Activated T-cell treated with anti-CD3 and anti-CD28 coated beads for 1 hour (primary cell): ENCODE data around the gene FUT7.

Experiments used
- DNase-seq: peaks from one replicate; pipeline ENCODE4 v3.0.0-alpha.2; 2020; ENCODE audit warnings: low read depth

FUT7 gene

DNA sequence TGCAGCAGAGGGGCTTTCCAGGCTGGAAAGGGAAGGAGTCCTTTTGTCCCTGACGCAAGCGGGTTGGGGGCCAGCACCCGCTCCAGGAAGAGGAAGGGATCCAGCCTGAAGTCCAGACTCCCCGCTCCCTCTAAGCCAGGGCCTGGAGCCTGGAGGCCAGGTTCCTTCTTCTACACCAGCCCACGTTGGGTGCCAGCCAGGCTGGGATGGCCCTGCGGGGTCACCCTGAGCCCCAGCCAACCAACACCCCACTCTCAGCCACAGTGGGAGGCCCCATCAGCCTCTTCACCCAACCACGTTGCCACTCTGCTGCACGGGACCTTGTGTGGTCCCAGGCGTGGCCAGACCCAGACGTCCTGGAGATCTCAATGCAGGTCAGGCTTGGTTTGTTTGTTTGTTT is 970 bp upstream of the FUT7 start:
- no peak for DNase-seq

DNA sequence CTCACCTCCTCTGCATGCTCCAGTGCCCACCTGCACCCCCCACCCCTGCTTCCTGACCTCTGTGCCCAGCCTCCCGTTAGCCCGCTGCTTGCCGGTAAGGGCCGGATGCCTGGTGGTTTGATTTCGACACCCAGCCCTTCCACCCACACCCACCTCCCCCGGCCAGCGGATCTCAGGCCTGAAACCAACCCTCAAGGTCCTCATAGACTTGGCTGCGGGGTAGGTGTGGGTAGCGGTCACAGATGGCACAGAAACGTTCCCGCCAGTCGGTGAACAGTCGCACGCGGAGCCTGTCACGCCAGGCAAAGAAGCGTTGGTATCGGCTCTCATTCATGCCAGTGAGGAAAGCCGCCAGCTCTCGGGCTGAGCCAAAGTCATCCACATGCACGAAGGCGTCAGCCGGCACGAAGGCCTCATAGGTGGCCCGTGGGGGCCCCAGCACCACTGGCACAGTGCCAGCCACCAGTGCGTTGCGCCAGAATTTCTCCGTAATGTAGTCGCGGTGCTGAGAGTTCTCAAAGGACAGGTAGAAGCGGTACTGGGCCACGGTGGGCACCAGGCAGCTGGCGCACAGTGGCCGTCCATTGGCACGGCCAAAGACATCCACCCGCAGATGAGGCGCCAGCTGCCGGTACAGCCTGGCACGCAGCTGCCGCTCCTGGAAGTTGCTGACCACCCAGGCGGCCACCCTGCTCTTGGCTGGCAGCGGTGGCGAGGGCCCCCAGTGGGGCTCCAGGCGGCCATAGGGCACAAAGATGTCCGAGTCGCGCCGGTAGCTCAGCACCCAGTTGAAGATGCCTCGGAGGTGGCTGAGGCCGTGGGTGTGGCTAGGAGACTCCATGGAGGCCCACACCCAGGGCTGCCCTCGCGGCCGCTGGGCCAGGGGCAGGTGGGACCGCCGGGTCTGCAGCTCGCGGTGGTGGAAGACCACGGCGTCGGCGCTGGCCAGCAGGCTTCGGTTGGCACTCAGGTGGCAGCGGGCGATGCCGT is 1.1 kb downstream of the FUT7 start:
- peak; percentile 17 for DNase-seq

DNA sequence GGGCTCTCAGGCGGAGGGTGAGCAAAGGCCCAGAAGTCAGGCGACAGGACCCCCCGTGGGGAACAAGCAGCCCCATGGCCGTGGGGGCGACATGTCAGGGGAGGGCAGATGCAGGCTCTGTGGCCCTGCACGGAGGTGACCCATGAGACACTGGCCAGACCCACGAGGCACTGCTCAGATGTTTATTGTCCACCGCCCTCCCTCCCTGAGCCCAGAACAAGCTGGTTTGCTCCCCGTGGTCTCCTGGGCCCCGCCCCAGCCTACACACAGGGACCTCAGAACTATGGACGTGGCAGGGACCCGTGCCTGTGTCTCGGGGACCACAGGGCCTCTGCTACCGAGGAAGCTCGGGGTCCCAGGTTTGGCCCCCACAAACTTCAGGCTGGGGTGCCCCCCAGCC is 1.9 kb downstream of the FUT7 start:
- no peak for DNase-seq

DNA sequence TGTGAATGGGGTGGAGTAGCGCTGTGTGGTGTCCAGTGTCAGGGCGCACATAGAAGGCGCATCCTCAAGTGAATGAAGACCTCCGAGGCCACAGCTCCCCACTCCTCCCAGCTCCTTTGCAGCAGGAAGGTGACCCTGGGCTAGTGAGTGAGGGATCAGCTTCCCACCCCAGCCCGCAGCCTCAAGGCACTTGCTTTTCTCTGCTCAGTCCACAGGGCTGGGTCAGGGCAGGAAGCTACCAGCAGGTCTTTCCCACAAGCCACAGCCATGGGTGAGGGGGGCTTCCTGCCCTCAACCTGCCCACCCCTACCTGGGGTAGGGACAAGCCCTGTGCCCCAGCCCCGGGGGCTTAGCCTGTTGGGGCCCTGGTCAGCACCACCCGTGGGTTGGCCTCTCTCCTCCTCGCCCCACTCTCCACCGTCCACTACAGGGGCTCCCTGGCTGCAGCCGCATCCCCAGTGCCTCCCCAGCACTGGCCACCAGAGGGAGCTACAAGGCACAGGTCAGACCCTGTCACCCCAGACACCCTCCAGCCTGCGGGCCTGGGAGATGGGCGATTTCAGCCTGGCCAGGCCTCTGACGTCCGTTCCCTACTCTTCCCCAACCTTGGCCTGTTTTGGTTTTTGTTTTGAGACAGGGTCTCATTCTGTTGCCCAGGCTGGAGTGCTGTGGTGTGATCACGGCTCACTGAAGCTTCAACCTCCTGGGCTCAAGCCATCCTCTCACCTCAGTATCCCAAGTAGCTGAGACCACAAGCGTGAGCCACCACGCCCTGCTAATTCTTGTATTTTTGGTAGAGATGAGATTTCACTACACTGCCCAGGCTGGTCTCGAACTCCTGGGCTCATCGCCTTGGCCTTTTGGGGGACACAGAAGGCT is 2.6 kb downstream of the FUT7 start:
- DNase-seq: peak; percentile 64

DNA sequence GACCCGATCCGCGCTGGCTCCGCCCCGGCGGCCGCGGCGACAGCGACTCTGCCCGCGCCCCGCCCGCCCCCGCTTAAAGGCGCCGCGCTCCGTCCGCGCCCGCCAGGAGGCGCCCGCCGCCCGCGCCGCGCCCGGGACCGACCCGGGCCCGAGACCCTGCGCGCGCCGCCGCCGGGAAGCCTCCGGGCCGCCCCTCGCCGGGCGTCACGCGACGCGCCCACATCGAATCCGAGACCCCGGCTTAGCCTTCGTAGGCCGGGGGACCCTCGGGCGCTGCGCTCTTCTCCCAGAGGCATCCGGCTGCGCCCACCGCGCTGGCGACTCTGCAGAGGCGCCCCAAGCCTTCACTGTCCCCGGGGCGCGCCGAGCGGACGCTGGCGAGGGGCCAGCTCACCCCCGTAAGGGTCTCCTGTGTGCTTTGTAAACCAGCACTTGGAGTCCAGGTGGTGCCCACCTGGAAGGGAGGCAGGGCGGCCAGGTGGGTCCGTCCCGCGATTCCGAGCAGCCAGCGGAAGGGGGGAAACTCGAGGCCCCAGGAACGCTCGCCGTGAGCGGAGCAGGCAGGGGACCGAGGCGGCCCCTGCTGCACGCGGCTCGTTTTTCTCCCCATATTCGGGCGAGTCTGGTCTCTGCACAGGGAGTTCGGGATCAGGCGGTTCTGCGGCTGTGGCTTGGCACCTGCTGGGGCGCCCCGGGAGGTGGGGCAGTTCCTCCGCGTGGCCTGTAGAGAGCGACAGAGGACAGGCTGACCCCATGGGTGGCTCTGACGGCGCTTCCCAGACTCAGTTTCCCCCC is 3.4 kb downstream of the FUT7 start:
- DNase-seq: peak; percentile 52

DNA sequence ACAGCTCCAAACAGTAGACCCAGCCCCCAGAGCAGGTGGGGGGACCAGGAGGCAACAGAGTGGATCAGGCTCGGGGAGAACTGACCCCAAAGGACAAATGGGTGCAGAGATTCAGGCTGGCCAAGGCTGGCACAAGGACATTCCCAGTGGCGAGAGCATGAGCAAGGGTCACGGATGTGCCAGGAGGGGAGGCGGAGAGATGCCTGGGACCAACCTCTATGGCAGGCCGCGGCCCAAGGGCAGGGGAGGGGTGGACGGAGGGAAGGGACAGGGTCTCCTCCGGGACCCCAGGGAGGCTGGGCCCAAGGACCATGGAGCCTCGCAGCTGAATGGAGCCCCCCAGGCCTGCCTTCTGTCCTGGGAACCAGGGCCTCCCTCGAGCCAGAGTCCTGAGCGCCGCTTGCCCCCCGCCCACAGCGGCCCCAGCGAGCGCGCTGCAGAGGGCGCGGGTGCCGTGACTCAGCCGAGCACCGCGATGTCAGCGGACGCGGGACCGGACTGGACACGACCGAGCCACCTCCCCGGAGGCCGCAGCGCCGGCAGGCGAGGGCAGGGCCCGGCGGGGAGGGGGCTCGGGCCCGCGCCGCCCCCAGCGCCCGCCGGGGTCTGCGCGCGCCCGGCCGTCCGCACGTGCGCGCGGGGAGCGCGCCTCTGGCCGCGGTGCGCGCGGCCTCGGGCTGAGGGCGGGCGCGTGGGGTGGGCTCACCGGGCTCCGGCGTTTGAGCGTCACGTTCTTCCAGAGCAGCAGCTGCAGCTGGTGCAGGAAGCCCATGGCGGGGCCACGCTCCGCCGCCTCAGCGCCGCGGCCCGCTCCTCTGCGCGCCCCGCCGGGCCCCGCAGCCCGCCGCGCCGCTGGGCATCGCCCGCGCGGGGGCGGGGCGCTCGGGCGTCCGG is 4.3 kb downstream of the FUT7 start, which contains the start of gene ABCA2:
TSS of gene ABCA2 (minus strand) at position 869 of the 894 bp plus-strand sequence. CDS start at position 772, 97 bp downstream.
- DNase-seq: no peak

DNA sequence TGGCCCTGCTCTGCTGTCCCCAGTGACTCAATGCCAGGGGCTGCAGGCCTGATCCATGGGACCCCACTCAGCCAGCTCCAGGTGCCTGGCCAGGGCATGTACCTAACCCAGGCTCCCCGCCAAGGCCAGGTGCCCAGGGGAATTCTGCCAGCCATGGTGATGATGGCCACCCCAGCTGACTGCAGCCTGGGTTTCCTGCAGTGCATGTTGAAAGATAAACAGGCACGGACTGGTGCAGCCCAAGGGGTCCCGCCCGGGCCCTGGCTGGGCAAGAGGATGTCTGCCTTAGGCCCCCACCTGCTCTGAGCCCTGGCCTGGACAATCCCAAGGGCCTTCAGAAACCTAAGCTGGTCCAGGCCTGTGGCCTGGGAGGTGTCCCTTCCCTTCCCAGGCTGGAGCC is 5.1 kb downstream of the FUT7 start:
- DNase-seq: no peak

DNA sequence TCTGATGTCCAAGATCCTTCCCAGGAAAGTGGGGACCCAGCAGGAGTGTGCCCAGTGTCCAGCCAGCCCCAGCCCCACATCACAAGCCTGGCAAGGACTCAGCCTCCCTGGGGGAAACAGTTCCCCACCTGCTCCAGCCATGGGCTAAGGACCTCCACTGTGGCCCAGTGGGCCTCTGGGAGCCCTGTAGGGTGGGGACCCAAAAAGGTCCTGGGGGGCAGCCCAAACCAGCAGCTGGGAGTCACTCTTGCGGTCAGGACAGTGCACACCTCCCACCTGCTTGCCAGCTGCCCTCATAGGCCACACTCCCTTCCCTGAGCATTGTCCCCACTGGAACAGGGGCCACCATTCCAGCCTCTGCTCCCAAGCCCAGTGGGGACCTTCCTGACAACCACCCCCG is 5.5 kb downstream of the FUT7 start:
- no peak for DNase-seq

DNA sequence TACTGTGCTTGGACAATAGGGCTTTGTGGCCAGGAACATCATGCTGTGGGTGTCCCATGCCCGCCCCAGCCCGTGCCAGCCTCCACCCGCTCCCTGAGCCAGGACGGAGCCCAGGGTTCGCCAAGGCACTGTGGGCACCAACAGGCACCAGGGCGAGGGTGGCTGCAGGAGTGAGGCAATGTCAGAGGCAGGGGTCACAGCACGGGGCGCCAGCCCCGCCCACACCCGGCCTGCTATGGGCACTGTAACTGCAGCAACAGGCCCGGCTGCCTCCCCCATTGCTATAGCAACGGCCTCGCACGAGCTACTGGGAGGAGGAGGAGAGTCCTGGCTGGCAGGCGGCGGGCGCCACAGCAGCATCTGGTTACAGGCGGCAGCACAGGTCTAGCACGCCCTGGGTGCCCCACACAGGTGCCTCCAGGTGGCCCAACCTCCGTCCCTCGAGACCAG is 6.3 kb downstream of the FUT7 start:
- no peak for DNase-seq

DNA sequence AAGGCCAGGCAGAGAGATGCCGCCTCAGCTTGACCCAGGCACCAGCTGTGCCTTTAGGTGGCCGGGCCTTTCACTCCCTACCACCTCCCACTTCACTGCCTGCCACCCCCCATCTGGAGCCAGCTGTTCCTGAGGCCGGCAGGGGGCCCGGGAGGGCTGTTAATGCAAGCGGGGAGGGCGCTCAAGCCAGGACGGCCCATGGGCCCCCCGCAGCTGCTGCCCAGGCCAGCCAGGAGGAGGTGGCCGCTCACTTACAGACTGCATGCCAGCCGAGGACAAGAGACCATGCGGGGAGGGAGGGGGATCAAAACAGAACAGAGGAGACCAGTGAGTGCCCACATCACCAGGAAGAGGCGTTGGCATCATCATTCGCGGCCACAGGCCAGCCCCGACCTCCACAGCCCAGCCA is 8.3 kb downstream of the FUT7 start:
- DNase-seq: no peak

DNA sequence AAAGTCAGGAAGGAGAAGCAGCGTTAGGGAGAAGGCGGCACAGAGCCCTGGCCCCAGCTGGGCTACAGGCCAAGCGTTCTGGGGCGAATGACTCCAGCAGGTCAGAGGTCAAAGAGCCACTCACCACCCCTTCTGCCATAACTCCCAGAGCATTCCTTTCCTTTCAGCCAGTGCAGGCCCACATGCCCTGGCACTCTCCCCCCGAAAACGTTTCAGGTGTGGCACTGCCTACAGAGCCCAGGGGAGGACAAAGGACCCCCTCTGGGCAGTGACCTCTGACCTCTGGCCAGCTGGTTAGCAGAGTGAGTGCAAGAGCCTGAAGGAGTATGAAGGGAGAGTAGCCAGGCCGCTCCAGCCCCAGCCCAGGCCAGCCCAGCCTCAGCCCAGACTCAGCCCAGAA is 8.7 kb downstream of the FUT7 start:
- DNase-seq: no peak

DNA sequence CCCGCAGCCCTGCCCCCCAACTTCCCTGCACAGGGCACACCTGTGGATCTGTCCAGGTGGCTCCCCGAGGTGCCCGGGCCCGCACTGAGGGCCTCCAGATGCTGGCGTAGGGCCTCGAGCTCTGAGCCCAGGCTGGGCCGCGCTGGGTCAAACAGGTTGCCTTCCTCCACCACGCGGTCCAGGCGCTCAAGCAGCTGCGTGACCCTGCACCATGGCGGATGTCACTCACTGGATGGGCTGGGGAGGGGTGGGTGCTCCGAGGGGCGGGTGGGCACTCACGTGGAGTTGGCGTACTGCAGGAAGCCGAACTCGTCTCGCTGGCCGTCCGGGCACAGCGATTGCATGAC is 9.3 kb downstream of the FUT7 start:
- no peak for DNase-seq

DNA sequence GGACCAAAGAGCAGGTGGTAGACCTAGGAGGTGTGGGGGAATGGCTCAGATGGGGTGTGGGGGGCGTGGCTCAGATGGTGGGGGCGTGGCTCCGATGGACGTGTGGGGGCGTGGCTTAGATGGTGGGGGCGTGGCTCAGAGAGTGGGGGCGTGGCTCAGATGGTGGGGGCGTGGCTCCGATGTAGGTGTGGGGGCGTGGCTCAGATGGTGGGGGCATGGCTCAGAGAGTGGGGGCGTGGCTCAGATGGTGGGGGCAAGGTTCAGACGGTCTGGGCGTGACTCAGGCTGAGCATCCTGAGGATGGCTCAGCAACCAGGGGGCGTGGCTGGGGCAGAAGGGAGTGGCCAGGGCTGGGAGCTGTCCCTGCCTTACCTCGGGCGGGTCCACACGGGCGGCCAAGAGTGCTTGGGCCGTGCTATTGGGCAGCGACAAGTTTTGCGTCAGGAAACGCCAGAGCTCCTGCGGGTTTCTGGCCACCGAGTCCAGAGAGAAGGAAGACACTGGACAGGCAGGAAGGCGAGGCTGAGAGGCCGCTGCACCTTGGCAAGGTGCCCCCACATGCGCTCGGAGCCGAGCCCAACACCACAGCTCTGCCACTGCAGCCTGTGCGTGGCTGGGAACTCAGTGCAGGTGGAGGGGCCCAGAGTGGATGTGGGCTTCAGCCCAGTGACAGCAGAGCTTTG is 9.8 kb downstream of the FUT7 start:
- peak; percentile 49 for DNase-seq

DNA sequence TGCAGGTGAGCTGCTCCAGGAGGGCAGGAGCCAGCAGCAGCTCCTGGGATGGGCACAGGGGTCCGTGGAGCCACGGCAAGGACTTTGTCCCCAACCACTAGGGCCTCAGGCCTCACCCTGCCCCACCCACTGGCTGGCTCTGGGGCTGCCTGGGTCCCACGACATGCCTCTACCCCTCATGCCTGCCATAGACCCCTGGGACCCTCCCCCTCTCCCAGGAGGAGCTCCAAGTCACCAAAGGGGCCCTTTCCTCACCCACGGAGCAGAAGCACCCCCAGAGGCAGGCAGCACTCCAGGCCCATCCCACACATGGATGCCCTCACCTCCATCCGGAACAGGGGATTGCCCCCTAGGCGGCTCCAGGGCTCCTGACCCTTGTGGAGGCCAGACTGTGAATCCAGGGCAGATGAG is 10.3 kb downstream of the FUT7 start:
- DNase-seq: no peak

DNA sequence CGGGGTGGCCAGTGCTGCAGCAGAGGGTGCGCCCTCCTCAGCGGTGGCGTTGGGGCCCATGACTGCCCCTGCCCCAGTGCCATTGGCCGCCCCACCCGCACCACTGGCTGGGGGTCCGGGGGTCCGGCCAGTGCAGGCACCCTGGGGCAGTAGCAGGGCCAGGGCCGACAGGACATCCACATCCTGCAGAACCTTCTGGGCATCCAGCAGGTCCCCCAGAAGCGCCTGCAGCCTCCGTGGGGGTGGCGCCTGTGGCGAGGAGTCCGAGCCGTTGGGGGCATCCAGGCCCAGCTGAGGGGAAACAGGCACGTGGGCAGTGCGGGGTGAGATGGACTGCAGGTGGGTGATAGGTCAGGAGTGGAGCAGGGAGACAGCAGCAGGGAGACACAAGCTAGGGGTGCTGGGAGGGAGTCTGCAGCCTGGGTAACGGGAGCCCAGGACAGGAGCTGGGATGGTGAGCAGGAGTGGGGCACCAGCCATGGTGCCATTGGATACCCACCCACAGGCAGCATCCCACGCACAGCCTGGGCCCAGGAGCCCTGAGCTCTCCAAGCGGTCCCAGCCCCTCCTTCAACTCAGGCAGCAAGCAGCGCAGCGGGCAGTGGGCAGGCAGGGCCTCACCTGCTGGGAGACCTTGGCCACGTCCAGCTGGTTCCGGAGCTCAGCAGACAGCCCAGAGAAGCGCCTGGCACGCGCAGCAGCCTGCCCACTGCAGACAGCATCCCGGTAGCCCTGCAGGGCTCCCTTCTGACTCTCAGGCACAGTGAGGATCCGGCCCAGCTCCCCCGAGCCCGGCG is 10.9 kb downstream of the FUT7 start:
- DNase-seq: no peak

DNA sequence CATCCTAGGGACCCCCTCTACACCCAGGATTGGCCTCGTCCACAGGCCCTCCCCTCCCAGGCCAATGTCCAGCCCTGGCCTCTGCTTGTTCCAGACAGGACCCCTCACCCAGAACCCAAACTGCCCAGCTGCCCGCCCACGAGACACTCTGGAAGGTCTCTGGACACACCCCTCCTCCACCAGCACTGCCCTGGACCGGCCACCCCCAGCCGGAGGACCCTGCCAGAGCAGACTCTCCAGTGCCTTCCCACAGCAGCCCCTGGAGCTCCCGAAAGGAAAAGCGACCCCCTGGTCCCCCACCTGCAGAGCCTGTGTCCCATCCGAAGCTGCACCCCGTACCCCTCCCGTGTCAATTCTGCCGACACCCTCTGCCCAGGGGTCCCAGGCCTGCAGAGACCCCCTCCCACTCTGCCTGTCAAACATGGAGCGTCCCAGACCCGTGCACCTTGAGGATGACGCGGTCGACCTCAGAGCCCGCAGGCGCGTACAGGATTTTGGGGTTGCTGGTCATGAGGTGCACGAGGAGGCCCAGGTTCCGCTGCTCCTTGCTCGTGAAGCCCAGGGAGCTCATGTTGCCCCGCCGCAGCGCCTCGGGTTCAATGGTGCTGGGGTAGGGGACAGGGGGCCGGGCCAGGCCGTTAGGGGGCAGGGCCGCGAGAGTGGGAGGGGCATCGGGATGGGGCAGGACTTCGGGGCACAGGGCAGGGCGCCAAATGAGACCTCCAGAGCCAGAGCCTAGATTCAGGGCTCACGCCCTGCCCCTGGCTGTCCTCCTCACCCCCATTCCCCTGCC is 11.8 kb downstream of the FUT7 start:
- no peak for DNase-seq

DNA sequence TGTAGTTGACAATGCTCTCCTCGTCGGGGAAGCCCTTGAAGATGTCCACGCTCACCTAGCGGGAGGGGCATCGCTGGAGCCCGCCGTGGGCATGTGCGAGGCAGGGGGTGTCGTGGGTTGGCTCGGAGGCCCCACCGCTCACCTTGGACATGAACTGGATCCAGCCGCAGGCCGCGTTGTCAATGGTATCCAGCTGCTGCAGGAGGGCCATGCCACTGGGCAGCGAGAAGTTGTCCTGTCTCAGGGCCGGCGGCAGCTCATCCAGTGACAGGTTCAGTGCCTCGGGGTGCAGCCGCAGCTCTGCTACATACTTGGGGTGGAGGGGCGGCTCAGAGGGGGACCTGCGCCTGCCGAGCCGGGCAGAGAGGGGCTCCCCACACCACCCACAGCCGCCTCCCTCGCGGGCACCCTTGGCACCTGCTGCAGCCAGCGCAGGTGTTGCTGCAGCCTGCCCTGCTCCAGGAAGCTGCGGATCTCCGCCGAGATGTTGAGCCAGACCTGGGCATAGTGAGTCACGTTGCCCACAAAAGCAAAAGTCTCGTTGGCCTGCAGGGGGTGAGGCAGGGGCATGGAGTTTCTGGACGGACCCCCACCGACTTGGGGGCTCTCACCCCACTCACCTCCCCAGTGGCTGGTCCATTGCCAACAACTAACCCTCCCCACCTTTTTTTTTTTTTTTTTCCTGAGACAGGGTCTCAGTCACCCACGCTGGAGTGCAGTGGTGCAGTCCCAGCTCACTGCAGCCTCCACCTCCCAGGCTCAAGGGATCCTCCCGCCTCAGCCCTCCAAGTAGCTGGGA is 12.9 kb downstream of the FUT7 start:
- DNase-seq: no peak
